NCI-H524 treated with DMSO at 0.1 percent for 48 hours (cell line): ENCODE results near the gene HIRA.
"Not testable (repeated sequence)": the region's sequence is repeated elsewhere in the genome, so short reads cannot be mapped to it uniquely, and the experiment has no call there.

Source experiments
- DNase-seq: peaks from one replicate; lab custom pipeline; 2025; lab: John Stamatoyannopoulos, UW

The HIRA gene

DNA sequence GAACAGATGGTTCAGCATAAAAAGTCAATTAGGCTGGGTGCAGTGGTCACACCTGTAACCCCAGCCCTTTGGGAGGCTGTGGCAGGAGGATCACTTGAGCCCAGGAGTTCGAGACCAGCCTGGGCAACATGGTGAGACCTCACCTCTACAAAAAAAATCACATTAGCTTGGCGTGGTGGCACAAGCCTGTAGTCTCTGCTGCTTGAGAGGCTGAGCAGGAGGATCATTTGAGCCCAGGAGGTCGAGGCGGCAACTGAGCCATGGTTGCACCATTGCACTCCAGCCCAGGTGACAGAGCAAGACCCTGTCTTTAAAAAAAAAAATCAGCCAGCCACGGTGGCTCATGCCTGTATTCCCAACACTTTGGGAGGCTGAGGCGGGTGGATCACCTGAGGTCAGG is 108.1 kb downstream of the HIRA start:
- not testable (repeated sequence) for DNase-seq

DNA sequence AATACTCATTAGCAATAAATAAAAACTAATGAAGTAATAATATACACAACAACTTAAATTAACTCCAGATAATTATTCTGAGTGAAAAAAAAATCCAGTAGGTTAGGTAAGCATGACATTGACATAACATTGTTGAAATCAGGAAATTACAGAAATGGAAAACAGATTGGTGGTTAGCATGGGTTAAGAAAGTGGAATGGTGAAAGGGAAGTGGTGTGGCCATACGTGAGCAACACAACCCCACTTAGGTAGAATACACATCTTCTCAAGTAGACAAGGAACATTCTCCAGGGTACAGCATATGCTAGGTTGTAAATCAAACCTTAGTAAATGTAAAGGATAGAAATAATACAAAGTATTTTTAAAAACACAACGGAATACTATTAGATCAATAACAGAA is 109.8 kb downstream of the HIRA start:
- DNase-seq = no peak

DNA sequence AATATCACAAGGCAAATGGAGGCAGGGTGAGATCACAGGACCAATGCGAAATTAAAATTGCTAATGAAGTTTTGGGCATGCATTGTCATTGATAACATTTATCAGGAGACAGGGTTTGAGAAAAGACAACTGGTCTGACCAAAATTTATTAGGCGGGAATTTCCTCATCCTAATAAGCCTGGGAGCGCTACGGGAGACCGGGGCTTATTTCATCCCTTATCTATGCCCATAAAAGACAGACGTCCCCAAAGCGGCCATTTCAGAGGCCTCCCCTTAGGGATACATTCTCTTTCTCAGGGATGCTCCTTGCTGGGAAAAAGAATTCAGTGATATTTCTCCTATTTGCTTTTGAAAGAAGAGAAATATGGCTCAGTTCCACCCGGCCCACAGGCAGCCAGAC is 111.4 kb downstream of the HIRA start:
- DNase-seq = not testable (repeated sequence)

DNA sequence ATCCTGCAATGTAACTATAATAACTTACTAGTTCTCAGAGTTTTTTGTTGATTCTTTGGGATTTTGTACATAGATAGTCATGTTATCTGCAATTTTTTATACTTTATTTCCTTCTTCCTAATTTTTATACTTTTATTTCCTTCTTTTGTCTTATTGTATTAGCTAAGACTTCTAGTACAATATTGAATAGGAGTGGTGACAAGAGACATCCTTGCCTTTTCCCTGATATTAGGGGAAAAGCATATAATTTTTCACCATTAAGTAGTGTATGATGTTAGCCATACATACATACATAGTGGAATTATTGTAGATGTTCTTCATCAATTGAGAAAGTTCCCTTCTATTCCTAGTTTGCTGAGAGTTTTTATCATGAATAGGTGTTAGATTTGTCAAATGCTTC is 112.3 kb downstream of the HIRA start:
- no peak for DNase-seq

DNA sequence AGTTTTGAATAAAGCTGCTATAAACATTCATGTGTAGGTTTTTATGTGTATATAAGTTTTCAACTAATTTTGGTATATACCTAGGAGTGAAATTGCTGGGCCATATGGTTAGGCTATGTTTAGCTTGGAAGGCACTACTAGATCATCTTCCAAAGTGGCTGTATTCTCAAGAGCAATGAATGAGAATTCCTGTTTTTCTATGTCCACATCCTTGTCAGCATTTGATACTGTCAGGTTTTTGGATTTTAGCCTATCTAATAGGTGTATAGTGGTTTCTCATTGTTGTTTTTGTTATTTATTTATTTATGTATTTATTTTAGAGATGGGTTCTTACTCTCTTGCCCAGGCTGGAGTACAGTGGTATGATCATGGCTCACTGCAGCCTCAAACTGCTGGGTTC is 113.7 kb downstream of the HIRA start:
- no peak for DNase-seq

DNA sequence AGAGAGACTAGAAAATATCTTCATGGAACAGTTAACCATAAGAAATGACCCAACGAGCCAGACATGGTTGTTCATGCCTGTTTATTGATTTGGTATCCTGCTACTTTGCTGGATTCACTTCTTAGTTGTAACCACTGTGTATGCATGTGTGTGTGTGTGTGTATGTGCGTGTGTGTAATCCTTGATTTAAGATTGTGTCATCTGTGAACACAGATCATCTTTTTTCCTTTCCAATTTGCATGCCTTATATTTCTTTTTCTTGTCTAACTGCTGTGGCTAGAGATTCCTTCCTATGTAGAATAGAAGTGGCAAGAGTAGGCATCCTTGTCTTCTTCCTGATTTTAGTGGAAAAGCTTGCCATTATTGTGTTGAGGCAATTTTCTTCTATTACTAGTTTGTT is 123.7 kb downstream of the HIRA start:
- no peak for DNase-seq

DNA sequence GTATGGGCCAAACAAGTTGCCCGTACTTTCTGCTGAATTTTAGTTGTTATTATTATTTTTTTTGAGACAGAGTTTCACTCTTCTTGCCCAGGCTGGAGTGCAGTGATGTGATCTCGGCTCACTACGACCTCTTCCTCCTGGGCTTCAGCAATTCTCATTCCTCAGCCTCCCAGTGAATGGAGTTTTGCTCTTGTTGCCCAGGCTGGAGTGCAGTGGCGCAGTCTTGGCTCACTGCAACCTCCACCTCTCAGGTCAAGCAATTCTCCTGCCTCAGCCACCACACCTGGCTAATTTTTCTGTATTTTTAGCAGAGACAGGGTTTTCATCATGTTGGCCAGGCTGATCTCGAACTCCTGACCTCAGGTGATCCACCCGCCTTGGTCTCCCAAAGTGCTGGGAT is 125.0 kb downstream of the HIRA start:
- not testable (repeated sequence) for DNase-seq

DNA sequence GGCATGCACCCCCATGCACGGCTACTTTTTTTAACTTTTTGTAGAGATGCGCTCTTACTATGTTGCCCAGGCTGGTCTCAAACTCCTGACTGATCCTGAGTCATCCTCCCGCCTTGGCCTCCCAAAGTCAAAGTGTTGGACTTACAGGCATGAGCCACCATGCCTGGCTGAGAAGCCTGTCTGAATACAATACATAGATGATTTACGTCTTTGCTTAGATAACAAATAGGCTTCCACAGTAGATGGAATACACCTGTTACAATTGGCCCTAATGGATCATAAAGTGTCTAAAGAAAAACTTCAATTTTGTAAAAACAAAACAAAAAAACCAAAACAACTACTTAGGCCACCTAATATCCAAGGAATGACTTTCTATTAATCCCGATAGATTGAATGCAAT is 127.0 kb downstream of the HIRA start:
- no peak for DNase-seq

DNA sequence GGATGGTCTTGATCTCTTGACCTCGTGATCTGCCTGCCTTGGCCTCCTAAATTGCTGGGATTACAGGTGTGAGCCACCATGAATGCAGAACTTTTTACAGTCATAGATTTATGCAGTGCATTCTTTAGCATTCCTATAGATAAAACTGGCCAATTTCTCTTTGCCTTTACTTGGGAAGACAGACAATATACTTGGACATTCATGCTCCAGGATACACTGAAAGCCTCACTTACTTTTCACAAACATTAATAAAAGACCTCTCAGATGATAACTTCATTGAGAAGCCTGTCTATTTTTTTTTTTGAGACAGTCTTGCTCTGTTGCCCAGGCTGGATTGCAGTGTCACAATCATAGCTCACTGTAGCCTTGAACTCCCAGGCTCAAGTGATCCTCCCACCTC is 127.7 kb downstream of the HIRA start:
- no peak for DNase-seq

DNA sequence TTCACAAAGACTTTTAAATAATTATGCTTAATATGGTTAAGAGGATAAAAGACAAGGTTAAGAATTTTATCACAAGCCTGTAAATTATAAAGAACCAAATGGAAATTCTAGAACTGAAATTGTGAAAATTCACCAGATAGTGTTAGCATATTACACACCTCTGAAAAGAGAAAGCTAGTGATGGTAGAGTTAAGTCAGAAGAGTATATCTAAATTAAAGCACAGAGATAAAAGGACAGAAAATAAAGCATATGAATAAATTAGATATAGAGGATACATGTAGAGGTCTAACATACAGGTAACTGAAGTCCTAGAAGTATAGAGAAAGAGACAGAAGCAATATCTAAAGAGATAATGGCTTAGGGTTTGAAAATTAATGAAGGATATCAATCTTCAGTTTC is 135.8 kb downstream of the HIRA start:
- no peak for DNase-seq

DNA sequence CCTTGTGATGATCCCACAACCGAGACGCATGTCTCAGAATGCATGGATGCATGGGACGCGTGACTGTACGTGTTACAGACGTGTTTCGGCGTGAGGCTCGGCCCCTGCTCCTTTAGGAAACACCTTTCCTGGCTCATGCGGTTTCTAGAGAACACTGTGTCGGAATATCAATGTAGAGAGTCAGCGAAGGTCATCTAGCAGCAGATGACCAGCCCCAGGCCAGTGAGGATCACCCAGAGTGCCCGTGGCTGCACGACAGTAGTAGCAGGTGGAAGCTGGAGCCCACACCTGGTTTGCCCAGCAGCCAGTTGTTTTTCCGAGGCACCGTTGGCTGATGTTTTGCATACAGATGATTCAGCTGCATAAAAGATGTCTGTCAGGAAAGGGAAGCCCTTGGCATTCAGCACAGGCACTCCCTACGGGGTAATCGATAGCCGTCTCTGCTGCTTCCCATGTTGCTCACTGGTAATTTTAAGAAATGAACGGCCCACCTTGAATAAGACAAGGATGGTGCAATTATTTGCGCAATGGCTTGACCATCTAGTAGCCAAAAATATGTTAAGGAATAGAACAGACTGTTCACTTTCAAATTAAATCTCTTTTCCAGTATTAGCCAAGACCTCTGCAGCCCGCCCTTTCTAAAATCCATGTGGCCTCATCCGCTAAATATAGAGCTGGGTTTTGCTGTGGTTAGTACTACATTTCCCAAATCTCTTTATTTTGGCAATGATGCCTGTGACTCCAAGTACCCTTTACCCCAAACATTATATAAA is 138.9 kb downstream of the HIRA start:
- DNase-seq = peak; percentile 22

DNA sequence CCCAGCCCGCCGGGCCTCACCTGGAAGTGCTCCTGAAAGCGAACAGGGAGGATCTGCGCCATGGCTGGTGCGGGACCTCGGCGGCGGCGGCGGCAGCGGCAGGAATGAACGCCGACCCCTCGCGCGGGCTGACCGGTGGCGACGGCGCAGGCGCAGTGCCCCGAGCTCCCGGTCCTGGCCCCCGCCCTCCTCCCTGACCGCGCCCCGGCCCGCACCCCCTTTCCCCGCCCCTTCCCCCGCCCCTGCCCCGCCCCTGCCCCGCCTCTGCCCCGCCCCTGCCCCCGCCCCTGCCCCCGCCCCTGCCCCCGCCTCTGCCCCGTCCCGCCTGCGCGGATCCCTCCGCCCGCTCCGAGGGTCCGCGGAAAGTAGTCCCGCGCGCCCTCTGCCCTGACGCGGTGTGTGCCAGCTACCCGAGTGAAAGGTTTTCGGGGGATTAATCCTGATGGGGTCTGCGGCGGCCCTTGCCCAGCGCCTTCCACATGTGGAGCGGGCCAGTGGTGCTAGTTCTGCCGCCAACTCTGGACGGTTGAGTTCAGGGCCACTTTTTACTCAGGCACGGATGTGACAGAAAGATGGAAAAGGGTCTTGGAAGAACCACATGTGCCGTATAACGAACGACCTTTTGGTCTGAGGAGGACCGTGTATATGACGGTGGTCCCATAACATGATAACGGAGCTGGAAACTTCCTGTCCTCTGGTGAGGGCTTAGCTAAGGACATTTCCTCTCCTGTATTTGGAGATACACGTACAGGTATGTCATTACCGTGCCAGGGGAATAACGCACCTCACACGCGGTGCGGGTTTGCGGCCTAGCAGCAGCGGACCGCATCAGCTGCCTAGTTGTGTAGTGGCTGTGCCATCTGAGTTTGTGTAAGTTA is 139.7 kb downstream of the HIRA start, which contains the start of gene CLTCL1:
Gene CLTCL1 (minus strand): TSS at position 140 of the 878 bp plus-strand sequence. CDS start 78 bp downstream, at position 62.
- DNase-seq = no peak

DNA sequence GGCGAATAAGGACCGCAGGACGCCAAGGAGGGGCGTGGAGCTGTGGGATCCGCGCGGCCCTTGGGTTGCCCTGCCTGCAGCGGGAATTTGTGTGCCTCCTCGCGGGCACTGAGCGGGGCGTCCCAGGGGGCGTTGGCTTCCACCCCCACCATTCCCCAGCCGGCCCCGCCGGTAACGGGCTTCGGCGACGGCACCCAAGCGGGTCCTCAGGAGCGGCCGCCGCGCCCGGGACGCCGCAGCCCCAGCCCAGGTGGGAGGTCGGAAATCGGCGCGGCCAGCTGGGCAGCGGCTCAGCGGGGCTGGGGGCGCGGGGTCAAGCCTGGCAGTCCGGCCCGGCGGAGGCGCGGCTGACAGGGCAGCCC is 140.3 kb downstream of the HIRA start:
- DNase-seq = no peak

DNA sequence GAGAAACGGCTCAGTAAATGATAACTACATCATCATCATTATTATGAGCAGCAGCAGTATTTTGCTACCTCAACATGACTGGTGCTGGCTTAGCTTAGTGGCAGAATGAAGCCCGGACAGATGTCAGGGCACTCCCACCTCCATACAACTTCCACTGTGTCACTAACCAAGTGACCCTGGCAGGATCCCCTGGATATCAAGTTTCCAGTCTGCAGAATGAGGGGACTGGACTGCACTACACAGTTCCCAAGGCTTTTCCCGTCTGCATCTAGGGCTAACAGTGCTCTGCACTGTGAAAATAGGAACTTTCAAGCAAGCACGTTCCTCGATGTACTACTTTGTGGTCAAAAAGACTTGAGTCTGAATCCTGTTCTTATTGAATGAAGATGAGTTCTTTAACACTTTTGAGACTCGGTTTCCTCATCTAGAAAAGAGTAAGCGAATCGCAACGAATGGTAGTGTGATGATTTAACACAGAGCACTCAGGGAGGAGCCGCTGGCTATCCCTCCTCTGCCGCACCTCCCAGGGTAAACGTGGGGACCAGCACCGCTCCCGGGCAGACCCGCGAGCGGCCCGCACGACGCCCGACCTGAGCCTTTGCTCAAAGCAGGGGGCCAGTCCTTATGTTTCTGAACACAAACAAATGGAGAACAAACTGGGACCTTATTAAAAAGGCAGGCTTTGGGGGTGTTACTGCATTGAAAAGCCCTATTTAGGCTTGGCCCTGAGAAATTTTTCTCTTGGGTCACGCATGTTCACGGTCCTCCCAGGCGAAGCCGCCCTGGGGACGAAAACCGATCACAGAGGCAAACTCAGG is 140.9 kb downstream of the HIRA start:
- no peak for DNase-seq

DNA sequence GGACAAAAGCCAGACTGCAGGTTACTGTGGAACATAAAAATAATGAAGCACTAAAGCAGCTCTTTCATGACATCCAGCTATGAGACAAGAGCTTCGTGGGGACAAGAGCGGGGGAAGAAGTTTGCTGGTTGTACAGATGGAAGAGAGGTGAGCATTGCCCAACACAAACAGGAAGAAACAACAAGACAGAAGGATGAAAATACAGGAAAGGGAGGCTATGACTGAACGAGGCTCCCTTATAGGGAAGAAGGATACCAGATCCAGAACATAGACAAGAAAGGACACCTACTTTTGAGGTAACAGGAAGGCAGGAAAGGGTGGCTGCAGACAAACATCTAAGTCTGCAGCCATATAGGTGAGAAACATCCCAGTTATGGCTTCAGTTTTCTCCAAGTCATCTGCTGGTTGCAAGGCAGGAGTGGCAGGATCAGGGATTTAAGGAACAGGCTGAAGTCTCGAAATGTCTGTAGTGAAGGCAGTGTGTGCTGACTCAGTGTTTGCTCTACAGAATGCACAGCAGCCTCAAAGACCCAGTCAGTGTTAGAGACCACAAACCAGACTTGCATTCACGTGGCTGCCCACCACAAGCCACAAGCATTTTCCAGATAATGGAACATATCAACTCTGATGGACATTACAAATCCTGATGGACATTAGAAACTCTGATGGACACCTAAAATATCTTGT is 141.9 kb downstream of the HIRA start:
- DNase-seq = no peak

DNA sequence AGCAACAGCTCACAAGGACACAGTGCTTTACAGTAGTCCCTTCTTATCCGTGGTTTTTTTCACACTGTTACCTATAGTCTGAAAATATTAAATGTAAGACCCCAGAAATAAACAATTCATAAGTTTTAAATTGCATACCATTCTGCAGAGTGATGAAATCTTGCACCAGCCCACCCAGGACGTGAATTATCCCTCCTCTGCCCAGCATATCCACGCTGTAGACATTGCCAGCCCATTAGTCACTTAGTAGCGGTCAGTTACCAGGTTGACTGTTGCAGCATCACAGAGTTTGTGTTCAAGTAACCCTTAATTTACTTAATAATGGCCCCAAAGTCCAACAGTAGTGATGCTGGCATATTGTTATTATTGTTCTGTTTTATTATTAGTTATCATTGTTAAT is 143.6 kb downstream of the HIRA start:
- no peak for DNase-seq

DNA sequence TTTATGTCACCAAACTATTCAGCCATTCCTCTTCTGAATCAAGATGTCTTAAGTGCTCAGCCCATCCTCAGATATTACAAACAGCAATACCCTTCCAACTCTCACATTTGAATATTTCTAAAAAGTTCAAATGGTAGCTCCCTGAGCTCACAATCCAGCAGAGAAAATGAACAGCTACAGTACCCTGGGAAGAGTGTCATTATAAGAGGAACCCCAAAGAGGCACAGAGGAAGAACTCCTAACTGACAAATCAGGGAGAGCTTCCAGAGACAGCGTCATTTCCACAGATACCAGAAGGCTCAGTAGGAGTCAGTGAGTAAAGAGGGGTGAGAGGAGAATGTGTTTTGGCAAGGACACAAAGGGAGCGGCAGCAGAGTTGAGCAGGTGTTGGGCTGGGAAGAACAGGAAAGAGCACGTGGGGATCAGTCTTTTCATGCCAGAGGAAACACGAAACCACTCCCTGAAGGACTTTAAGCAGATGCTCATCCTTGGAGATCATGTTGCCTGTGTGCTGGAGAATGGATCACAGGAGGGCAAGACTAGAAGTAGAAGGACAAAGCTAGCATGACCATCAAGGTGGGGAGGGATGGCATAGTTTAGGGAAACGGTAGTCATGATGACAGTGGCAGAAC is 144.3 kb downstream of the HIRA start:
- peak; percentile 97 for DNase-seq

DNA sequence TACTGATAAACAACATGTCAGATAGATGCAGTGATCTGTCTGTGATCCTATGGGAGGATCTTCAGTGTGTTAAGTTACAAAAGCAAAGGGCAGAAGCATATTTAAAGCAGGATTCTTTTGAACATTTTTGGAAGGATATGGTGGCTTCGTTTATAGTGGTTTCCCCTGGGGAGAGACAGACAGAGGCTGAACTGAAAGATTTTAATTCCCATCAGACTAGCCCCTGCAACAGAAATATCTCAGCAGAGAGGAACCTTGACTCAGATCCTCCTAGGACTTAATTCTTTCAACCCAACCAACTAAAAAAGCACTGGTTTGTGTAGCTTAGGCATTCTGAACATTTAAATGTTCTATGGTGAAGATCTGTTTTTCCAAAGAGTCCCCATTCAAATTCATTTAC is 145.7 kb downstream of the HIRA start:
- DNase-seq = no peak
